Naive thymus-derived CD4-positive, alpha-beta T cell (primary cell): Measurements from ENCODE around the gene UGP2. TPM values are rescaled to one million over a fixed set of nuclear protein-coding genes. Genes with fewer than 3 reads are reported as not detected.

Experiments
- ATAC-seq: fragments of 150-1000 bp; cut with Tn5 transposase; 2 replicates; pipeline ENCODE4 v1.10.0; 2021; ENCODE audit warnings: mild to moderate bottlenecking, moderate library complexity
- CTCF ChIA-PET: fragments of 350-600 bp; sonication (Branson Sonifier 250); formaldehyde crosslinking; loops from one replicate; lab custom pipeline; 2021; ENCODE audit warnings: antibody characterized with exemption; lab: Charles Lee
- POLR2A ChIA-PET: fragments of 350-600 bp; sonication (Branson Sonifier 250); formaldehyde crosslinking; loops from one replicate; lab custom pipeline; 2021; ENCODE audit warnings: antibody characterized with exemption, inconsistent platforms; lab: Charles Lee
- DNase-seq, 9 donors: peaks; one replicate each; pipeline versions ENCODE4 v3.0.0 to v3.0.0-alpha.2; 2020 to 2022; ENCODE audit warnings: mixed read lengths in 1 of 9
- H3K27ac ChIP-seq: one replicate; pipeline ENCODE4 v1.7.0; 2013; ENCODE audit warnings: mild to moderate bottlenecking, low read depth, low read length, moderate library complexity
- H3K27me3 ChIP-seq, 2 donors: one replicate each; pipeline ENCODE4 v1.7.0; 2013; ENCODE audit warnings: low read length in 2 of 2, mild to moderate bottlenecking in 2 of 2, moderate library complexity in 2 of 2; ENCODE audit not compliant: control insufficient read depth in 2 of 2, insufficient read depth in 2 of 2
- H3K36me3 ChIP-seq, 3 experiments: 1 replicate in 2 of 3; 2 replicates in 1 of 3; pipeline ENCODE4 v1.7.0; 2013; ENCODE audit warnings: low read length in 3 of 3, mild to moderate bottlenecking in 3 of 3, moderate library complexity in 1 of 3; ENCODE audit not compliant: insufficient read depth in 3 of 3, control insufficient read depth in 2 of 3
- H3K4me1 ChIP-seq, 2 donors: one replicate each; pipeline ENCODE4 v1.7.0; 2013; ENCODE audit warnings: low read length in 2 of 2, mild to moderate bottlenecking in 2 of 2, moderate library complexity in 1 of 2; ENCODE audit not compliant: control insufficient read depth in 2 of 2, insufficient read depth in 2 of 2
- H3K4me3 ChIP-seq: 2 replicates; pipeline ENCODE4 v1.7.0; 2013; ENCODE audit warnings: mild to moderate bottlenecking, low read length
- H3K9me3 ChIP-seq, 3 experiments: 1 replicate in 2 of 3; 2 replicates in 1 of 3; pipeline ENCODE4 v1.7.0; 2013; ENCODE audit warnings: low read length in 3 of 3; ENCODE audit not compliant: control insufficient read depth in 2 of 3
- H3K27ac Mint-ChIP-seq, 9 donors: one replicate each; pipeline ENCODE4 v1.8.0; 2020 to 2022; ENCODE audit warnings: mixed read lengths in 9 of 9, mild to moderate bottlenecking in 8 of 9, moderate library complexity in 5 of 9, inconsistent platforms in 2 of 9
- H3K27me3 Mint-ChIP-seq, 5 donors: one replicate each; pipeline ENCODE4 v1.8.0; 2021 to 2022; ENCODE audit warnings: mixed read lengths in 5 of 5, mild to moderate bottlenecking in 1 of 5
- H3K36me3 Mint-ChIP-seq, 5 donors: one replicate each; pipeline ENCODE4 v1.8.0; 2020 to 2022; ENCODE audit warnings: mixed read lengths in 5 of 5, mild to moderate bottlenecking in 3 of 5, inconsistent platforms in 1 of 5
- H3K4me1 Mint-ChIP-seq, 7 donors: one replicate each; pipeline ENCODE4 v1.8.0; 2020 to 2022; ENCODE audit warnings: mixed read lengths in 7 of 7, mild to moderate bottlenecking in 3 of 7, inconsistent platforms in 1 of 7
- H3K4me3 Mint-ChIP-seq, 10 donors: one replicate each; pipeline ENCODE4 v1.8.0; 2020 to 2022; ENCODE audit warnings: mild to moderate bottlenecking in 10 of 10, mixed read lengths in 10 of 10, moderate library complexity in 6 of 10, inconsistent platforms in 2 of 10
- H3K9me3 Mint-ChIP-seq, 11 donors: one replicate each; pipeline ENCODE4 v1.8.0; 2020 to 2022; ENCODE audit warnings: mixed read lengths in 11 of 11, mild to moderate bottlenecking in 4 of 11, inconsistent platforms in 1 of 11, moderate library complexity in 1 of 11
- intact Hi-C, 2 donors: fragments of 100-400 bp; cut with micrococcal nuclease; formaldehyde crosslinking; loops; one replicate each; pipeline ENCODE4 v1.15.1; 2023
- polyA plus RNA-seq, 2 donors: library from polyadenylated mRNA; unstranded; fragments of 300-500 nt; fragmentation: Illumina TruSeq; gene quantifications; one replicate each; pipeline ENCODE4 v1.2.3, GENCODE V29; 2021
- total RNA-seq, 6 experiments: library from RNA in 5 of 6; stranded (reverse) in 5 of 6; gene quantifications; 1 replicate in 5 of 6; 2 replicates in 1 of 6; pipeline ENCODE4 v1.2.3 and lab custom pipeline; 2021 to 2026

The UGP2 gene
- total RNA-seq (100 to 1,000 TPM in 2 of 5 experiments, 10 to 100 TPM in 3; 69.5 to 134 (median 92.4) TPM), polyA plus RNA-seq (100 to 1,000 TPM; 128 to 135 TPM), total RNA-seq (lab: John Stamatoyannopoulos, UW) (53.3 reads per million, percentile 72 among the genes with 10 or more reads in this experiment)

DNA sequence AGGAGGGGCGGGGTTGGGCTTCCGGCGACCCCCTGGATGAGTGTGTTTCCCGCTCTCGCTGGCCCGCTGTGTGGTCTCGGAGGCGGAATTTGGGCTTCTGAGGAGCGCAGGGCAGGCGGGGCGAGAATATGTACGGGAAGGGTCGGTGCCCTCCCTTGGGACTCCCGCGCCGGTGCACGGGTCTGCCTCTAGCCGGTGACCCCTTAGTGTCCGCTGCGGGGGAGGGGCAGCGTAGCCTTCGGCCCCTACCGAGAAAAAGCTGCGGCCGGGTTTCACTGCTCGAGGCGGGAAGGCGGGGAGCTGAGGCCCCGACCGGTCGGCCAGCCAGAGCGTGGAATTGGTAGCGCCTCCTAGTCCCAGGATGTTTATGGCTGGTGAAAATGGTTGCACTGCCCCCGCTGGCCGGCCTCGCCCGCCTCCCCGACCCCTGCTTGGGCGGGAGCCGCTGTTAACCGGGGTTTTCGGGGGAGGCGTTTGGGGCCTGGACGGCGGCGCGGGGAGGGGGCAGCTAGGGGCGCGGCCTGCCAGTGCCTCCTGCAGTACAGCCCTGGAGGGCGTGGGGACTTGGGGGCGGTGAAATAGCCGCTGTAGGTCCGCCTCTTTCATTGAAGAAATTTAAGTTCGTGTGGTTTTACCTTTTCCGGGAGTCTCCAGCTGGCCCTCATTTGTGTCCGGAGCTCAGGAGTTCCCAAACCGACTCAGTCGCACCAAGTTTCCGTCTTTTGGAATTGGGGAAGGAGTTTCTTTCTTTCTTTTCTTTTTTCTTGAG lies at the start of gene UGP2:
TSS of gene UGP2 (plus strand) at position 643 of the 769 bp plus-strand sequence. CDS start 290 bp downstream, outside the sequence.
- DNase-seq = peak; percentile 68 to 89 (median 83)
- Mint-ChIP-seq H3K27me3 (peaks cover 0 to 14% (median 0%) of the 10 kb centered on the region in 5 donors), H3K9me3 (no peaks in the 10 kb centered on the region)

DNA sequence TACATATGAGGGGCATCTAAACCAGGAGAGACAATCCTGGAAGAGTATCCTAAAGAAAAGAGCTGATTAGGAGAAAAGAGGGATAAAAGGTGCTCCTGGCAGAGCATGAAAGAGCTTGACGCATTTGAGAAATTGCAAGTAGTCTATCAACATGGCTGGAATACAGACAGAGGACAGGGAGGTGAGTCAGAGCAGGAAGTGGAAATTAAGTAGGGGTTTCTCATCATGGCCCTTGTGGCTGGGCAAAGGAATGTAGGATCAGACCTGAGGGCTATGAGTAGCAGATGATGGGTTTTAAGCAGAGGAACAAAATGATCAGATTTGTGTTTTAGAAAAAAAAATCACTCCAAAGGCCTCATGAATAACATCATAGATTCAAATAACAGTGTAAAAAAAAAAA lies 49.2 kb upstream of the UGP2 start:
- DNase-seq (no peak), ATAC-seq (no peak)
- peaks cover 0 to 7% (median 0%) of the 10 kb centered on the region in 7 donors for H3K4me1 Mint-ChIP-seq
- H3K27ac Mint-ChIP-seq = no peak overlapping the region
- no peaks in the 10 kb centered on the region for H3K36me3 ChIP-seq
- H3K36me3 Mint-ChIP-seq = peaks cover 0 to 10% (median 4%) of the 10 kb centered on the region in 5 donors
- no peaks in the 10 kb centered on the region for H3K4me1 ChIP-seq
- ChIA-PET CTCF (no interaction called here), POLR2A (no interaction called here)
- no peak overlapping the region for H3K4me3 ChIP-seq
- H3K27me3 ChIP-seq = no peaks in the 10 kb centered on the region
- H3K9me3 Mint-ChIP-seq = peaks cover 0 to 7% (median 0%) of the 10 kb centered on the region in 11 donors
- H3K27me3 Mint-ChIP-seq = peaks cover 0 to 2% (median 0%) of the 10 kb centered on the region in 5 donors
- no peak overlapping the region for H3K4me3 Mint-ChIP-seq
- no peaks in the 10 kb centered on the region for H3K9me3 ChIP-seq
- H3K27ac ChIP-seq = no peak overlapping the region
- intact Hi-C loops = no loop called here

More for the DNA sequence above, at the start of gene UGP2:
- ChIA-PET CTCF (interaction anchor here (1.1 to 1.2 kb wide), 2 partner anchors 16 to 20 kb away, joined by 3 to 6 read pairs; no protein-coding TSS in a partner anchor), POLR2A (interaction anchor here (0.7 to 8.3 kb wide), 10 partner anchors 9 to 252 kb away, joined by 3 to 120 read pairs (median 3); partner anchors contain the start of genes MDH1 and WDPCP)
- H3K4me3 Mint-ChIP-seq = peak within 1 kb of the TSS; percentile 97 to 100 (median 99)
- Histone ChIP-seq H3K9me3 (no peaks in the 10 kb centered on the region), H3K27me3 (no peaks in the 10 kb centered on the region), H3K4me1 (peaks cover 5 to 24% of the 10 kb centered on the region in 2 donors), H3K36me3 (peaks cover 0 to 12% (median 0%) of the 10 kb centered on the region in 3 experiments), H3K4me3 (peak within 1 kb of the TSS; percentile 82), H3K27ac (peak within 1 kb of the TSS; percentile 90)
- H3K36me3 Mint-ChIP-seq = peaks cover 0 to 28% (median 4%) of the 10 kb centered on the region in 5 donors
- peak; percentile 77 for ATAC-seq
- intact Hi-C loops = loop anchor here (1.0 to 10.0 kb wide), 18 partner anchors 10 to 1954 kb away; partner anchors contain the start of genes EHBP1 (in 2 of the 2), MDH1 (in 2 of the 2), RAB1A (in 2 of the 2) and SPRED2 (in 2 of the 2)
- peaks cover 27 to 60% (median 53%) of the 10 kb centered on the region in 7 donors for H3K4me1 Mint-ChIP-seq
- H3K27ac Mint-ChIP-seq = peak within 1 kb of the TSS; percentile 95 to 99 (median 97)

DNA sequence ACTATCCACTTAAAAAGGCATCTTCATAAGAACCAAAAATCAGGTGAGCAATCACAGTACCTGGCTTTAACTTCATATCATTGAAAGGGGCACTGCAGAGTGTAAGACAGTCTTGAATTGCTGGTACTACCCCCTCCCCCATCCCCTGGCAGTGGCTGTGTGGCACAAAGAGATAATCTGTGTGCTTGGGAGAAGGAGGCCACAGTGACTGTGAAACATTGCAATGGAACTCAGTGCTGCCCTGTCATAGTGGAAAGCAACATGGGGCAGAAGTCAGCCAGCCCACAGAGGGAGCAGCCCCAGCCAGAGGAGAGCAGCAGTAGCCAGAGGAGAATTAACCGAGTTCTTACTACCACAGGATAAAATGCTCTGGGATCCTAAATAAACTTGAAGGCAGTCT lies 45.3 kb upstream of the UGP2 start:
- Histone ChIP-seq H3K4me3 (no peak overlapping the region), H3K27me3 (no peaks in the 10 kb centered on the region), H3K9me3 (no peaks in the 10 kb centered on the region), H3K27ac (no peak overlapping the region), H3K4me1 (no peaks in the 10 kb centered on the region), H3K36me3 (no peaks in the 10 kb centered on the region)
- peaks cover 0 to 7% (median 0%) of the 10 kb centered on the region in 11 donors for H3K9me3 Mint-ChIP-seq
- no peak overlapping the region for H3K27ac Mint-ChIP-seq
- intact Hi-C loops = no loop called here
- ATAC-seq (no peak), DNase-seq (no peak)
- H3K27me3 Mint-ChIP-seq = peaks cover 0 to 2% (median 0%) of the 10 kb centered on the region in 5 donors
- ChIA-PET POLR2A (no interaction called here), CTCF (no interaction called here)
- no peak overlapping the region for H3K4me3 Mint-ChIP-seq
- H3K36me3 Mint-ChIP-seq = peaks cover 0 to 10% (median 4%) of the 10 kb centered on the region in 5 donors
- peaks cover 0 to 7% (median 0%) of the 10 kb centered on the region in 7 donors for H3K4me1 Mint-ChIP-seq

DNA sequence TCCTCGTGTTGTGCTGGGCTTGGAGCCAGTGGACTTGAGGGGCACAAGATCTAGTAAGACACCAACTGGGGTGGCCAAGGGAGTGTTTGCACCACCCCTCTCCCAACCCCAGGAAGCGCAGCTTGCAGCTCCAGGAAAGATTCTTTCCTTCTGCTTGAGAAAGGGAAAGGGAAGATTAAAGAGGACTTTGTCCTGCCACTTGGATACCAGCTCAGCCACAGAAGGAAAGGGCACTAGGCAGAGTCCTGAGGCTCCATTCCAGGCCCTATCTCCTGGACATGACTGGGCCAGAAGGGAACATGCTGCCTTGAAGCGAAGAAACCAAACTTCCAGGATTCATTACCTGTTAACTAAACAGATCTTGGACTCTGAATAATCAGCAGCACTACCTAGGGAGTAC lies 44.9 kb upstream of the UGP2 start:
- Mint-ChIP-seq H3K36me3 (peaks cover 0 to 10% (median 4%) of the 10 kb centered on the region in 5 donors), H3K9me3 (peaks cover 0 to 7% (median 0%) of the 10 kb centered on the region in 11 donors), H3K4me1 (peaks cover 0 to 7% (median 0%) of the 10 kb centered on the region in 7 donors), H3K27me3 (peaks cover 0 to 2% (median 0%) of the 10 kb centered on the region in 5 donors), H3K27ac (no peak overlapping the region), H3K4me3 (no peak overlapping the region)
- Histone ChIP-seq H3K9me3 (no peaks in the 10 kb centered on the region), H3K4me3 (no peak overlapping the region), H3K27ac (no peak overlapping the region), H3K4me1 (no peaks in the 10 kb centered on the region), H3K27me3 (no peaks in the 10 kb centered on the region), H3K36me3 (no peaks in the 10 kb centered on the region)
- CTCF ChIA-PET = no interaction called here
- POLR2A ChIA-PET = no interaction called here
- ATAC-seq (no peak), DNase-seq (no peak)
- intact Hi-C loops = no loop called here

DNA sequence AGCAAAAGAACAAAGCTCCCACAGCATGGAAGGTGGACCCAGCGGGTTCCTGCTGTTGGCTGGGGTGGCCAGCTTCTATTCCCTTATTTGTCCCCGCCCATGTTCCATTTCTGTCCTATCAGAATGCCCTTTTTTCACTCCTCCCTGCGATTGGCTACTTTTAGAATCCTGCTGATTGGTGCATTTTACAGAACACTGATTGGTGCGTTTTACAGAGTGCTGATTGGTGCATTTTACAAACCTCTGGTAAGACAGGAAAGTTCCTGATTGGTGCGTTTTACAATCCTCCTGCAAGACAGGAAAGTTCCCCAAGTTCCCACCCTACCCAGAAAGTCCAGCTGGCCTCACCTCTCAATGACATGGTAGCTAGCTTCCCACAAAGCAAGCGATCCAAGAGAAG lies 40.2 kb upstream of the UGP2 start:
- Mint-ChIP-seq H3K9me3 (peaks cover 0 to 7% (median 4%) of the 10 kb centered on the region in 11 donors), H3K27me3 (no peaks in the 10 kb centered on the region), H3K4me1 (no peaks in the 10 kb centered on the region), H3K36me3 (no peaks in the 10 kb centered on the region), H3K27ac (no peak overlapping the region), H3K4me3 (no peak overlapping the region)
- no peaks in the 10 kb centered on the region for H3K9me3 ChIP-seq
- H3K4me3 ChIP-seq = no peak overlapping the region
- H3K27ac ChIP-seq = no peak overlapping the region
- DNase-seq = no peak
- H3K36me3 ChIP-seq = no peaks in the 10 kb centered on the region
- no peaks in the 10 kb centered on the region for H3K27me3 ChIP-seq
- CTCF ChIA-PET = interaction anchor here (0.7 kb wide), 1 partner anchor 15 kb away, joined by 3 read pairs; no protein-coding TSS in a partner anchor
- H3K4me1 ChIP-seq = no peaks in the 10 kb centered on the region
- no peak for ATAC-seq
- POLR2A ChIA-PET = interaction anchor here (0.6 kb wide), 1 partner anchor 78 kb away, joined by 3 read pairs; no protein-coding TSS in a partner anchor
- intact Hi-C loops = no loop called here

DNA sequence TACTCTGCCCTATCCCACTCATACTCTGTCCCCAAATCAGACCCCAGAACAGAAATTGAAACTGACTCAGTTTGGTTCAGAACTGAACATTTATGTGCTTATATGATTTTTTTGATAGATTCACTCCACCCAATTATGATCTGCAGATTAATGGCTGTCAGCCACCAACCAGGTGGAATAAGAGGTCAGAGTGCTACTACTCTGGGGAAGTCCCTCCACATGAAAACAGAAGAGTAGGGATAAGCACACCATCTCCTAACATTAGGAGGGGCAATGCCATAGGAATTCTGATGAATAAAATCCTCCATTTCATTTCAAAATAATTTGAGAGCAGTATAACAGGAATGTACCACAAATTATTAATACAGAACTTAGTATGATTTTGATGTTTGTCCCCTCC lies 36.3 kb upstream of the UGP2 start:
- ATAC-seq = no peak
- no peak overlapping the region for H3K4me3 Mint-ChIP-seq
- H3K27me3 Mint-ChIP-seq = peaks cover 0 to 7% (median 0%) of the 10 kb centered on the region in 5 donors
- peaks cover 0 to 3% (median 0%) of the 10 kb centered on the region in 5 donors for H3K36me3 Mint-ChIP-seq
- DNase-seq = no peak
- no peak overlapping the region for H3K27ac Mint-ChIP-seq
- Histone ChIP-seq H3K27ac (no peak overlapping the region), H3K4me3 (no peak overlapping the region), H3K36me3 (no peaks in the 10 kb centered on the region), H3K4me1 (no peaks in the 10 kb centered on the region), H3K27me3 (no peaks in the 10 kb centered on the region), H3K9me3 (no peaks in the 10 kb centered on the region)
- intact Hi-C loops = no loop called here
- CTCF ChIA-PET = no interaction called here
- POLR2A ChIA-PET = no interaction called here
- H3K4me1 Mint-ChIP-seq = no peaks in the 10 kb centered on the region
- peaks cover 0 to 14% (median 4%) of the 10 kb centered on the region in 11 donors for H3K9me3 Mint-ChIP-seq
